DMS153 (cell line): ENCODE data around the gene POSTN.
"Not testable (repeated sequence)": the region's sequence is repeated elsewhere in the genome, so short reads cannot be mapped to it uniquely, and the experiment has no call there.

ENCODE experiments used
- DNase-seq: peaks from one replicate; lab custom pipeline; 2025; lab: John Stamatoyannopoulos, UW

Gene POSTN

DNA sequence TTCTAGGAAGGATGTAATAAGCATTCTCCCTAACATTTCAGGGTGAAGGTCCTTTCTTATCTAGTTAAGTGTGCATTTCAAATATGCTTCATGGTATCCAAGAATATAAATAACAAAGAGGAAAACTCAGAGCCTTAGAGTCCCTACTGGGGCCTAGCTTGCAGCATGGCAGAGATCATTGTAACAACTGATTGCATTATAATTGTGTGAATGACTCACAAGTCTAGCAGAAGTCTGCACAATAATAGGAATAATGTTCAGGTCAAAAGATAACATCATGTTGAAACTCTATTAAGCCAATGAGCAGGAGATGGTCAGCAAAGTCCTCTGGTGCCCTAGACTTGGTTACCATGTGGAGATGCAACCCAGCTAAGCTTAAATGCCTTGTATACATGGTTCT is 3.4 kb downstream of the POSTN start:
- no peak for DNase-seq

DNA sequence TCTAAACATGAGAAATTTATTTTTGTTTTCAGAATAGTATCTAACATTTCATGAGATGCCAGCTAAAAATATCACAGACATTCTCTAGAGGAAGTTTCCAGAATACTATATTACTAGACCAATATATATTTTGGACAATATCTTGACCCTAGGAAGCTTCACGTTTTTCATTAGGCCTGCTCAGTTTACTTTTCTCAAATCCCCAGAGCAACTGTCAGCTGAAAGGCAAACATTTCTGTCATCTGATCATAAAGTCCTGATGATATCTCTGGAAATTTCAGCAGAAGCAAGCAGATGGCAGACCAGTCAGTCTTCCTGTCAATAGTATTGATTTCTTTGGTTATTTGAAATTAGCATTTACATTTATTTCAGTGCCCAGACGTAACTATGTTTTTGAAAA is 4.0 kb downstream of the POSTN start:
- DNase-seq: no peak

GRCh38 chr13:37589381-37589780 is 9.2 kb downstream of the POSTN start:
- DNase-seq: not testable (repeated sequence)

DNA sequence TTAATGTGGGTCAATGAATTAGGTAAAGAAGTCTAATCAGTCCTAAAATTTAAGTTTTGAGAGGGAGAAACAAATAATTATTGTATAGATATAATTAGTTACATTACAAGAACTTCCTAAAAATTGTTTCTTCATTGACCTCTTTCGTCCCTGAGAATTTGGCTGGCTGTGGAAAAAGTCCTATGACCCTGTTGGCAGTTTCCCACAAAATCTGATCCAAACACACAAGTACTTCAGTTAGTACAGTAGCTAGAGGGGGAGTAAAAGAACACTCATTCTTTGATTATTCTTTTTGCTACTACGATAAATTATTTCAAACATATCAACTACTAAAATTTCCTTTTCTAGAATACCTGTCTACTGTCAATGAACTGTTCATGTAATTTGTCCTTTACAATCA is 11.3 kb downstream of the POSTN start:
- no peak for DNase-seq

DNA sequence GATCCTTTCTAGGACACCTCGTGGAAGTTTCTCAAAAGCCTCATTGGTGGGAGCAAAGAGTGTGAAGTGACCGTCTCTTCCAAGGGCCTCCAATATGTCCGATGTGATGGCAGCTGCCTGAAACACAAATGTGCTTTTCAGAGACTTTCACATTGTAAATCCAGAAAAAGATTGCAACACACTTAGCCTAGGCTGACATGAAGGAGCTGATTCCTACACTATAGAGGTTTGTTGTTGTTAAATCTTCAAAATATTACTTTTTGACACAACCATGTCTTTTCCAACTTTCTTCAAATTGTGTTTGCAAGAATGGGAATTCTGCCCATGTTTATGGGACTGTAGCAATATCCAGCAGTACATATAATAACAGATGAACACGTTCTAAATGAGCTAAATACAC is 12.4 kb downstream of the POSTN start:
- no peak for DNase-seq

- DNase-seq: no peak
Observed at GRCh38 chr13:37585541-37585940, 13.0 kb downstream of the POSTN start.

DNA sequence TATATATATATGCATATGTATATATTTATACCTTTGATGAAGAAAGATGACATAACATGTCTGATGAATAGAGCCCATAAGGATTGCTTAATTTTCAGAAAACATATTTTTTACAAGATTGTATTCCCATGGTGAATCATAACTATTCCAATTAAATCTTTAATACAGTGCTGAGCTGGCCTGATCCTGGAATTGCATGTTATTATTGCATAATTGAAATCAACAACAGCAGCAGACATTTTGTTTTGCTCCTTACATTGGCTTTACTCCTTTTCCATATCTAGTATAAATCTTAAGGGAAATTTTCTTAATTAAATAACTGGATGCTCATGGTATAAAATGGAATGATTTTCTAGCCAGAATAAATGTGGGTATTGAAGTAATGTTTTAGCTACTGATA is 22.0 kb downstream of the POSTN start:
- DNase-seq: no peak

GRCh38 chr13:37565425-37565824 is 33.1 kb downstream of the POSTN start:
- no peak for DNase-seq

DNA sequence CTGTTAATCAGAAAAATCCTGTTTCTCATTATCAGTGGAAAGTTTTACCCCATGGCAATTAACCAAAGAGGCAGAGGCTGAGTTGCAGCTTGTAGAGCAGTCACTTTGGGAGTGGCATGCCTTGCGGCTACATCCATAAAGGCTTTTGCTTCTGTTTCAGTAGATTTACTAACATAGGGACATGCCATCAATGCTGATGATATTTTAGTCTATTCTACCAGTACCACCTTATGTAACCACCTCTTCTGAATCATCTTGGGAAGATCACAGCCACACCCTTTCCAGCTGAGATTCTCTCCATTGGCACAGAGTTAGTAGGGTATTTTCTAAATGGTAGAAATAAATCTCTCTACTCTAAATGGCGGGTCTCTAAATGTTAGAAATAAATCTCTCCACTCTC is 37.5 kb downstream of the POSTN start:
- no peak for DNase-seq

- DNase-seq: no peak
Observed at GRCh38 chr13:37560526-37560925, 38.0 kb downstream of the POSTN start.

DNA sequence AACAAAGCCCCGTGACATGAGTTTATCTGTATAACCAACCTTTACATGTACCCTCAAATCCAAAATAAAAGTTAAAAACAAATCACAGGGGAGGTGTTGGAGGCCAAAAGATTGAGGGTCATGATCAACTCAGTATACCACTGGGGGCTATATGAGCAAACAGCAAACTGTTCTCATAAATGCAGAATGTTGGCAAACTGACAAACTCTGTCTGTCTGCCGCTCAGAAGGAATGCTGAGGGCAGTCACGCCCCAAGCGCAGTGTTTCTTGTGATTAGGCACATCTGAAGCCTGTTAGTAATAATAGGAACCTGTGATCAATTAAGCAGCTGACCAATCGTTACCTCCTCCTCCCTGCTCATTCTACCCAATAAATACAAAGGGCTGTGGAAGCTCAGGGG is 39.8 kb downstream of the POSTN start:
- not testable (repeated sequence) for DNase-seq

DNA sequence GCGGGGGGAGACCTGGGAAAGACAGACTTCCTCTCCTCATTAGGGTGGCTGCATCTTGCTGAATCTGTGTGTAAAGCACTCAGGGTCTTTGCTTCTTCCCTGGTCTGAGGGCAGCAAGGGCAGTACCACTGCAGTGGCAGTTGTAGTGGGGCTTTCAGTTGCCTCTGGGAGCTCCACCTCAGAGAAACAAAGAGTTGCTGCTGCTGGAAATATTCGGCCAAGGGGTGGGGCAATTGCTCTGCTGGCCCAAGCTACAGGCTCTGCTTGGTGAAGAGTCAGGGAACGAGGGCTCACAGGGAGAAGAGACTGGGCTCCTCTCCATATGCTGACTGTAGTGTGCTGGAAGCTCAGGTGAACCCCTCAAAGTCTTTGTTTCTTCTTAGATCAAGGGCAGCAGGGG is 52.5 kb downstream of the POSTN start:
- DNase-seq: no peak

DNA sequence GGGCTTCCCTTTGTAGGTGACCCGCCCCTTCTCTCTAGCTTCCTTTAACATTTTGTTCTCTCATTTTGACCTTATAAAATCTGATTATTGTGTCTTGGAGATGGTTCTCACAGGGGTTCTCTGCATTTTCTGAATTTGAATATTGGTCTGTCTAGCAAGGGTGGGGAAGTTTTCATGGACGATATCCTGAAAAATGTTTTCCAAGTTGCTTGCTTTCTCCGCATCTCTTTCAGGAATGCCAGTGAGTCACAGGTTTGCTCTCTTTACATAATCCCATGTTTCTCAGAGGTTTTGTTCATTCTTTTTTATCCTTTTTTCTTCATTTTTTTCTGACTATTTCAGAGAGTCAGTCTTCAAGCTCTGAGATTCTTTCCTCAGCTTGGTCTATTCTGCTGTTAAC is 53.6 kb downstream of the POSTN start:
- DNase-seq: no peak

DNA sequence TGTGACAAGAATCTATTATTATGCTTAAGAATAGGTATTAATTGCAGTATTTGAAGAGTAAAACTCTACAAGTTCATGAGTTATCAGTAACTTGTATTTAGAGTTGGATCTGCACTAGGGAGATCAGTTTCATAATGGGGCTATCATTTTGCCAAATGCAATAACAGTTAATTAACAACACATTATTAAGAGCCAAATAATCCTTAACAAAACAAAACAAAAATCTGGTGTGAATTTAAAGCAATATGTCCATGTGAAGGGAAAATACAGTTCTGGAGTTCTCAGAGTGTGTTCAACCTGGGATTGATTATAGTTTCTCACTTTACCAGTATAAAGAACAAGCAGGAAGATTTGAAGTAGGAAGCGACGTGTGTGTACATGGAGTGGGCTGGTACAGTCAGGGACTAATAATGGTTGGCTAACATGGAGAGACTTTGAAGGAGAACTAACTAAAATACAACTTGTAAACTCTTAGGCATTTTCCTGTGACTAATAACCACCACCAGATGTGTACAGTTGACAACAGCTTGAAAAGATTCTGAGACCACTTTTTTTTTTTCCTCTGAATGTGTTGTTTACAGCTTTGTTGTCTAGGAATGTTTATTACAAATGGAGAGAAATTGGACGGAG is 58.5 kb downstream of the POSTN start:
- DNase-seq: no peak

DNA sequence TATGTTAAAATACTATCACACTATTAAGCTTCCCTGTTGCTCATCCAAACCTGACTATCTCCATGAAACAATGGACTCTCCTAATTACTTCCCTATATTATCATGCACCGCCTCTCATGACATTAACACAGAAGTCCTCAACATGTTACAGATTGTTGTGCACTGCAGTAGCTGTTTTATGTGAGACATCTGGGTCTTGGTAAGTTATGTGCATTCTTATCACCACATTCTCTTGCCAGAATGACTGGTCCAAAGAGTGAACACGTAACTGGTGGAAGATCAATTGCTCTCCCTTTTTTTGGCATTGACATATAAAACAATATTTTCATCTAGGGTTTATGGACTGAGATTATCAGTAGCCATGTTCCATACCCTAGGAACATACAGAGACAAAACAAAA is 59.4 kb downstream of the POSTN start:
- DNase-seq: no peak

DNA sequence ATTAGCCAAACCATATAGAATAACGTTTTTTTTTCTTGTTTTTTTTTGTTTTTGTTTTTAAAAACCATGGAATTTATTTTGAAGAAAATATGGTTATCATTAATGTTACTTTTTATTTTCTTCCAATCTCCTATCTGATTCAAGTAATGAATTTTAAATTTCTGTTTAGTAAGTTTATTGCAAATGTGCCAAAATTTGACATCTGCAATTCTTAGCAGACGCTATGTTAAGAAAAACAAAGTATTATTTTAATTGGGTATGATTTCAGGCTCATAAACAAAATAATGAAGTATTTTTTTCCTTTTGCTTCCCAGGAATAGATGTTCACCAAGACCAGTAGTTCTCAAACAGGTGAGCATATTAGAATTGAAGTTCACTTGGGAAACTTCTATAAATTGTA is 63.1 kb downstream of the POSTN start:
- DNase-seq: no peak

DNA sequence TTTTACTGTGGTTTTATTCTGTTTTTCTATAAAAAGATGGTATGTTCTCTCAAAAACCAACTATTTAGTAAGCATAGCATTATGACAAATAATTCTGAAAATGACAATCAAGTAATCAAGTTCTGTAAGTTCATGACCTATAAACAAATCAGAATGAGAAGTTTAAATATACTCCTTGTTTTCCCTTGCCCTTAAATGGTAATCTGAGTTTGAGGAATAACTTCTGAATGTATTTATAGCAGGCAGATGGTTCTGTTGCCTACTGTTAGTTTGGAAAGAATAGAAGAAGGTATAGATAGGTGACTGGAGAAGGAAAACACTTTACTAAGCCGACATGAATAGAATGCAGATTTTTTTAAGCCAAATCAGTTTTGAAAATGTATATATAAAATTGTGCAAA is 63.9 kb downstream of the POSTN start:
- no peak for DNase-seq

DNA sequence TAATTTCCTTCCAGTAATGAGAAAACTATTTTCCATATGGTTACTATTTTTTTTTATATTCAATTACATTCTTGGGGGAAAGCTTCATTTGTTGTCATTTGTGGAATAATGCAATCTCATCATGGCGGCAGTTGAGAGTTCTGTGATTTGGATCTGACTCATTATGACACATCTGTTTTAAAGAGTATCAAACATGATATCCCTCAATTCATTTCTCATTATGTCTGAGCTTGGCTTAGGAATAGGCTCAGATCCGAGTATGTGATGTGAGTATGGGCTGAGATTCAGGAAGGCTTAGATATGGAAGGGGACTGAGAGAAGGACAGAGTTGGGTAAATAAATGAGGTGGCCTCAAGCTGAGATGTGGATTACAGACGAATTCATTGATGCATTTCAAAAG is 64.4 kb downstream of the POSTN start:
- no peak for DNase-seq

- no peak for DNase-seq
Observed at GRCh38 chr13:37531049-37531448, 67.5 kb downstream of the POSTN start.

GRCh38 chr13:37529751-37530385 is 68.7 kb downstream of the POSTN start:
- no peak for DNase-seq

DNA sequence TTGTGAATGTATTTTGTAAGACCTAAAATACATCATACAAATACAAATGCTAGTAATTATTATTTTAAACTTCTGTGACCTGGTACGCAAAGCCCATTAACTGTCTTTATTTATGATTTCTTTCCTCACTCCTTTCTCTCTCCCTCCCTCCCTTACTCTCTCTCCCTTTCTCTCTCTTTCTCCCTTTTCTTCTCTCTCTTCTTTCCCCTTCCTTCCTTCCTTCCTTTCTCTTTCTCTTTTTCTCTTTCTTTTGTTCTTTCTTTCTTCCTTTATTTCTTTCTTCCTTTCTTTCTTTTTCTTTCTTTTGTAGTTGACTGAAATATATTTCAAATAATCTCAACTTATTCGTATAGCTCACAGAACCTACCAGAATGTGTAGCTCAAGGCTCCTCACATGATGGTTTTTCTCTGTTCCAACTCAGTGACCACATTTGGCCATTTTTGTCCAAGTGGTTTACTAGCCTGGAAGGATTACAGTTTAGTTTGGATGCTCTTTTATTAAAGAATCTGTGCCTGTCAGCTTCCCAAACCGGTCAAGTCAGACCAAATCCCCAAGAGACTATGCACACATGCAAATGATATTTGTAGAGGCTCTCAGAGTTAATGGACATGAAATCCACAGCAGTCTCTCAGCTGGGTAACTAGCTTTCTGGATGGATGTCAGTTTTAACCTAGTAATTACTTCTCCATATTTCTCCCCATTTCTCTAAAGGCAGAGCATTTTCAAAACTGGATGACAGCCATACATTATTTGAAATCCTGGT is 71.7 kb downstream of the POSTN start:
- DNase-seq: peak; percentile 58

DNA sequence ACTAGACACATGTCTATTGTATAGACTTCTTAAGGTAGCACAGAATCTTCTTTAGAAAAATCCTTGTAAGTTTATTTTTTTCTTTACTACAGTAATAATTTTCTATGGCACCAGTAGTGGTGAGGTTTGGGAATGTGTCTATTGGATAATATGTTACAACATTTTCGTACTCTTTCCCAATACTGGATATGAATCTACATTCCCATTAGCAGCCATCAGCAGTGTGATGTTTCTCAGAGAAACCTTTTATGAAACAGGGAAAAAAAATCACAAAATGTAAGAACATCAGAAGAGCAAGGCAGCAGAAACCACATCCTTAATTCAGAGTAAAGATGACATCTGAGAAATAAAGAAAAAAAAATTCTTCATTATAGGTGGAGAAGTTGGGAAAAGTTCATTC is 83.3 kb downstream of the POSTN start:
- no peak for DNase-seq
